Stimulated activated CD8-positive, alpha-beta memory T cell treated with anti-CD3 and anti-CD28 coated beads, Interleukin-4, amount 100 ng/mL, for 4 hours (primary cell): ENCODE results near the gene FNIP2.

Source experiments
- DNase-seq, 2 donors: peaks; one replicate each; pipeline ENCODE4 v3.0.0-alpha.2; 2020; ENCODE audit warnings: low read depth in 2 of 2, low spot score in 1 of 2

Gene FNIP2

GRCh38 chr4:158762553-158762952 is 6.3 kb upstream of the FNIP2 start:
- no peak for DNase-seq

- no peak for DNase-seq
These were observed 5.4 kb upstream of the FNIP2 start for GRCh38 chr4:158763462-158763861.

- DNase-seq: no peak
These were observed 2.3 kb upstream of the FNIP2 start for GRCh38 chr4:158766434-158767044.

- DNase-seq: no peak
These were observed 1.4 kb upstream of the FNIP2 start for GRCh38 chr4:158767451-158767850.

- peak in 1 of 2 donors; percentile 0 for DNase-seq
These were observed 522 bp downstream of the FNIP2 start for GRCh38 chr4:158769175-158769921.

GRCh38 chr4:158770671-158771070 is 1.8 kb downstream of the FNIP2 start:
- DNase-seq: no peak

- no peak for DNase-seq
These were observed 3.0 kb downstream of the FNIP2 start for GRCh38 chr4:158771776-158772175.

- no peak for DNase-seq
These were observed 6.3 kb downstream of the FNIP2 start for GRCh38 chr4:158775091-158775651.

GRCh38 chr4:158776106-158776505 is 7.3 kb downstream of the FNIP2 start:
- DNase-seq: no peak

- no peak for DNase-seq
These were observed 8.8 kb downstream of the FNIP2 start for GRCh38 chr4:158777423-158778155.

GRCh38 chr4:158778156-158778711 is 9.4 kb downstream of the FNIP2 start:
- DNase-seq: no peak

- no peak for DNase-seq
These were observed 9.9 kb downstream of the FNIP2 start for GRCh38 chr4:158778712-158779111.

GRCh38 chr4:158781963-158782362 is 13.1 kb downstream of the FNIP2 start:
- DNase-seq: no peak

- DNase-seq: no peak
These were observed 13.9 kb downstream of the FNIP2 start for GRCh38 chr4:158782551-158783360.

GRCh38 chr4:158783785-158784184 is 15.0 kb downstream of the FNIP2 start:
- DNase-seq: no peak

GRCh38 chr4:158785718-158786117 is 16.9 kb downstream of the FNIP2 start:
- no peak for DNase-seq

GRCh38 chr4:158786121-158786601 is 17.3 kb downstream of the FNIP2 start:
- DNase-seq: no peak

GRCh38 chr4:158786955-158787354 is 18.1 kb downstream of the FNIP2 start:
- no peak for DNase-seq

GRCh38 chr4:158787709-158788475 is 19.1 kb downstream of the FNIP2 start:
- no peak for DNase-seq

- no peak for DNase-seq
These were observed 19.7 kb downstream of the FNIP2 start for GRCh38 chr4:158788516-158788915.
